Skeletal muscle satellite cell (primary cell): ENCODE measurements around the gene C19orf85.
A peak's percentile ranks its signal among the peaks of the same experiment; 100 is the strongest.

Source experiments
- H3K27me3 ChIP-seq: 2 replicates; pipeline ENCODE4 v1.7.0; 2013; ENCODE audit warnings: low read length; ENCODE audit not compliant: control insufficient read depth, insufficient read depth
- H3K36me3 ChIP-seq: 2 replicates; pipeline ENCODE4 v1.7.0; 2013; ENCODE audit warnings: mild to moderate bottlenecking, control low read depth, low read length; ENCODE audit not compliant: insufficient read depth
- H3K4me1 ChIP-seq: 2 replicates; pipeline ENCODE4 v1.7.0; 2013; ENCODE audit warnings: low read length; ENCODE audit not compliant: control insufficient read depth, insufficient read depth
- H3K4me2 ChIP-seq: 2 replicates; pipeline ENCODE4 v1.7.0; 2013; ENCODE audit warnings: mild to moderate bottlenecking, low read length
- H3K4me3 ChIP-seq: 2 replicates; pipeline ENCODE4 v1.7.0; 2013; ENCODE audit warnings: low read length
- H3K9ac ChIP-seq: 2 replicates; pipeline ENCODE4 v1.7.0; 2013; ENCODE audit warnings: mild to moderate bottlenecking, low read depth, low read length, moderate library complexity
- H3K9me3 ChIP-seq: replicated peaks from 2 replicates; pipeline ENCODE4 v1.7.0; 2013; ENCODE audit warnings: mild to moderate bottlenecking, control low read depth, low read length

Gene C19orf85

GRCh38 chr19:55481794-55482155, 17.2 kb upstream of the C19orf85 start:
- H3K4me1 ChIP-seq: peaks cover 34% of the 10 kb centered on the region
- H3K9ac ChIP-seq: no peak overlapping the region
- H3K4me3 ChIP-seq: no peak overlapping the region

GRCh38 chr19:55481148-55481793, 16.7 kb upstream of the C19orf85 start:
- Histone ChIP-seq H3K27me3 (no peaks in the 10 kb centered on the region), H3K36me3 (peaks cover 10% of the 10 kb centered on the region), H3K9me3 (no peaks in the 10 kb centered on the region), H3K4me3 (no peak overlapping the region), H3K4me1 (peaks cover 29% of the 10 kb centered on the region), H3K4me2 (no peak overlapping the region), H3K9ac (no peak overlapping the region)

More at GRCh38 chr19:55481794-55482155, 17.2 kb upstream of the C19orf85 start:
- no peaks in the 10 kb centered on the region for H3K9me3 ChIP-seq
- H3K4me2 ChIP-seq: no peak overlapping the region
- no peaks in the 10 kb centered on the region for H3K27me3 ChIP-seq
- H3K36me3 ChIP-seq: peaks cover 10% of the 10 kb centered on the region

- Histone ChIP-seq H3K36me3 (peaks cover 10% of the 10 kb centered on the region), H3K4me2 (no peak overlapping the region), H3K4me3 (no peak overlapping the region), H3K4me1 (peaks cover 30% of the 10 kb centered on the region), H3K27me3 (no peaks in the 10 kb centered on the region), H3K9ac (no peak overlapping the region), H3K9me3 (no peaks in the 10 kb centered on the region)
Measured at GRCh38 chr19:55479451-55480230, 15.1 kb upstream of the C19orf85 start.

- Histone ChIP-seq H3K36me3 (peaks cover 10% of the 10 kb centered on the region), H3K4me2 (no peak overlapping the region), H3K4me1 (peaks cover 31% of the 10 kb centered on the region), H3K9me3 (no peaks in the 10 kb centered on the region), H3K27me3 (no peaks in the 10 kb centered on the region), H3K9ac (no peak overlapping the region), H3K4me3 (no peak overlapping the region)
Measured at GRCh38 chr19:55479045-55479444, 14.5 kb upstream of the C19orf85 start.

GRCh38 chr19:55478364-55478763, 13.8 kb upstream of the C19orf85 start:
- H3K4me3 ChIP-seq: no peak overlapping the region

GRCh38 chr19:55477905-55478304, 13.4 kb upstream of the C19orf85 start:
- Histone ChIP-seq H3K36me3 (peaks cover 9% of the 10 kb centered on the region), H3K9me3 (no peaks in the 10 kb centered on the region), H3K4me1 (peaks cover 42% of the 10 kb centered on the region), H3K4me2 (peak overlapping the region; percentile 80), H3K4me3 (peak overlapping the region; percentile 77), H3K9ac (peak overlapping the region; percentile 74), H3K27me3 (no peaks in the 10 kb centered on the region)

More at GRCh38 chr19:55478364-55478763, 13.8 kb upstream of the C19orf85 start:
- Histone ChIP-seq H3K9ac (no peak overlapping the region), H3K36me3 (peaks cover 10% of the 10 kb centered on the region), H3K4me1 (peaks cover 37% of the 10 kb centered on the region), H3K9me3 (no peaks in the 10 kb centered on the region), H3K4me2 (peak overlapping the region; percentile 80), H3K27me3 (no peaks in the 10 kb centered on the region)

- Histone ChIP-seq H3K27me3 (no peaks in the 10 kb centered on the region), H3K4me3 (peak within 1 kb of the TSS; percentile 77), H3K9me3 (no peaks in the 10 kb centered on the region), H3K36me3 (peaks cover under 1% of the 10 kb centered on the region), H3K4me2 (peak within 1 kb of the TSS; percentile 90), H3K4me1 (peaks cover 48% of the 10 kb centered on the region), H3K9ac (peak within 1 kb of the TSS; percentile 74)
Measured at GRCh38 chr19:55476100-55476775, 11.7 kb upstream of the C19orf85 start, which contains the start of gene ZNF628. Gene ZNF628, plus strand, starts transcription at chr19:55476617. Its CDS starts 3,294 bp downstream, at chr19:55479911.

GRCh38 chr19:55474269-55475265, 10.0 kb upstream of the C19orf85 start:
- H3K4me1 ChIP-seq: peaks cover 48% of the 10 kb centered on the region
- H3K4me2 ChIP-seq: peak overlapping the region; percentile 59
- H3K9me3 ChIP-seq: no peaks in the 10 kb centered on the region
- peak overlapping the region; percentile 29 for H3K4me3 ChIP-seq
- H3K9ac ChIP-seq: peak overlapping the region; percentile 67
- H3K27me3 ChIP-seq: no peaks in the 10 kb centered on the region
- H3K36me3 ChIP-seq: no peaks in the 10 kb centered on the region

GRCh38 chr19:55473225-55474012, 8.9 kb upstream of the C19orf85 start:
- Histone ChIP-seq H3K9me3 (no peaks in the 10 kb centered on the region), H3K4me2 (peak overlapping the region; percentile 74), H3K9ac (peak overlapping the region; percentile 67), H3K4me1 (peaks cover 47% of the 10 kb centered on the region), H3K4me3 (peak overlapping the region; percentile 50), H3K36me3 (no peaks in the 10 kb centered on the region), H3K27me3 (no peaks in the 10 kb centered on the region)

- H3K9ac ChIP-seq: peak overlapping the region; percentile 67
- no peak overlapping the region for H3K4me3 ChIP-seq
- no peaks in the 10 kb centered on the region for H3K36me3 ChIP-seq
- peaks cover 45% of the 10 kb centered on the region for H3K4me1 ChIP-seq
- no peaks in the 10 kb centered on the region for H3K9me3 ChIP-seq
- H3K4me2 ChIP-seq: no peak overlapping the region
- H3K27me3 ChIP-seq: no peaks in the 10 kb centered on the region
Measured at GRCh38 chr19:55472463-55472862, 7.9 kb upstream of the C19orf85 start.
